Suprapubic skin (tissue), 4 donors: ENCODE data around the gene CNTF. TPM values are rescaled to one million over a fixed set of nuclear protein-coding genes. Genes with fewer than 3 reads are reported as not detected.

Source experiments
- DNase-seq, 2 donors: peaks; one replicate each; pipeline ENCODE4 v3.0.0-alpha.2; 2019; ENCODE audit warnings: low spot score in 2 of 2
- H3K27ac ChIP-seq: fragments of 200-600 bp; sonication (generic); one replicate; pipeline ENCODE4 v1.5.1; 2019
- H3K27me3 ChIP-seq: fragments of 200-600 bp; sonication (generic); one replicate; pipeline ENCODE4 v1.5.1; 2019
- H3K36me3 ChIP-seq: fragments of 200-600 bp; sonication (generic); one replicate; pipeline ENCODE4 v1.5.1; 2019
- H3K4me1 ChIP-seq: fragments of 200-600 bp; sonication (generic); one replicate; pipeline ENCODE4 v1.5.1; 2019
- H3K4me3 ChIP-seq: fragments of 200-600 bp; sonication (generic); one replicate; pipeline ENCODE4 v1.5.1; 2019; ENCODE audit warnings: mild to moderate bottlenecking
- H3K9me3 ChIP-seq: fragments of 200-600 bp; sonication (generic); one replicate; pipeline ENCODE4 v1.5.1; 2019
- EP300 ChIP-seq: sonication (generic); formaldehyde crosslinking; IDR thresholded peaks from one replicate; pipeline ENCODE4 v1.6.1; 2017; ENCODE audit warnings: antibody characterized with exemption
- POLR2A ChIP-seq, 2 donors: fragments of 450-650 bp; IDR thresholded peaks; one replicate each; pipeline ENCODE4 v1.6.1; 2017; ENCODE audit warnings: antibody characterized with exemption in 2 of 2, mild to moderate bottlenecking in 2 of 2, moderate library complexity in 2 of 2
- POLR2AphosphoS5 ChIP-seq, 3 donors: sonication (generic); formaldehyde crosslinking; IDR thresholded peaks; one replicate each; pipeline ENCODE4 v1.6.1; 2017; ENCODE audit warnings: antibody characterized with exemption in 3 of 3
- WGBS: methylation state at CpG from one replicate; pipeline ENCODE4 v1.1.5; 2018; 5-methylcytosine and 5-hydroxymethylcytosine counted together
- total RNA-seq, 4 donors: library from RNA; depleted of rRNA; stranded (reverse); fragments of >200 nt; gene quantifications; one replicate each; pipeline ENCODE4 v1.1.0, GENCODE V29; 2016
- TF ChIP-seq, protein P1 (sequence below), 2 donors: fragments of 200-600 bp in 1 of 2; fragments of 450-650 bp in 1 of 2; sonication (generic) in 1 of 2; IDR thresholded peaks; one replicate each; pipeline ENCODE4 v1.5.1; 2016 to 2019; ENCODE audit warnings: antibody characterized with exemption in 2 of 2, mild to moderate bottlenecking in 1 of 2, moderate library complexity in 1 of 2

CNTF gene
- total RNA-seq, 4 donors from 2014 or later, result 2.8 to 3.6 (median 3.3) TPM

DNA sequence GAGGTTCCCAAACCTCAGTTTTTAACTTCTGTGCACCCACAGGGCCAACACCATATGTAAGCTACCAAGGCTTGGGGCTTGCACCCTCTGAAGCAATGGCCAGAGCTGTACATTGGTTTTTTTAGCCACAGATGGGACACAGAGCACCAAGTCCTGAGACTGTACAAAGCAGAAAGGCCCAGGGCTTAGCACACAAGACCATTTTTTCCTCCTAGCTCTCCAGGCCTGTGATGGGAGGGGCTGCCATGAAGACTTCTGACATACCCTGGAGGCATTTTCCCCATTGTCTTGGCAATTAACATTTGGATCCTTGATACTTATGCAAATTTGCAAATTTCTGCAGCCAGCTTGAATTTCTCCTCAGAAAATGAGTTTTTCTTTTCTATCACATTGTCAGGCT, 23.4 kb downstream of the CNTF start:
- TF ChIP-seq POLR2AphosphoS5 (IDR thresholded peaks at IDR 0.05), result no peak
- TF ChIP-seq, protein P1, sequence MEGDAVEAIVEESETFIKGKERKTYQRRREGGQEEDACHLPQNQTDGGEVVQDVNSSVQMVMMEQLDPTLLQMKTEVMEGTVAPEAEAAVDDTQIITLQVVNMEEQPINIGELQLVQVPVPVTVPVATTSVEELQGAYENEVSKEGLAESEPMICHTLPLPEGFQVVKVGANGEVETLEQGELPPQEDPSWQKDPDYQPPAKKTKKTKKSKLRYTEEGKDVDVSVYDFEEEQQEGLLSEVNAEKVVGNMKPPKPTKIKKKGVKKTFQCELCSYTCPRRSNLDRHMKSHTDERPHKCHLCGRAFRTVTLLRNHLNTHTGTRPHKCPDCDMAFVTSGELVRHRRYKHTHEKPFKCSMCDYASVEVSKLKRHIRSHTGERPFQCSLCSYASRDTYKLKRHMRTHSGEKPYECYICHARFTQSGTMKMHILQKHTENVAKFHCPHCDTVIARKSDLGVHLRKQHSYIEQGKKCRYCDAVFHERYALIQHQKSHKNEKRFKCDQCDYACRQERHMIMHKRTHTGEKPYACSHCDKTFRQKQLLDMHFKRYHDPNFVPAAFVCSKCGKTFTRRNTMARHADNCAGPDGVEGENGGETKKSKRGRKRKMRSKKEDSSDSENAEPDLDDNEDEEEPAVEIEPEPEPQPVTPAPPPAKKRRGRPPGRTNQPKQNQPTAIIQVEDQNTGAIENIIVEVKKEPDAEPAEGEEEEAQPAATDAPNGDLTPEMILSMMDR (IDR thresholded peaks at IDR 0.05), result no peak
- TF ChIP-seq EP300, result no peak
- no peak for TF ChIP-seq POLR2A (IDR thresholded peaks at IDR 0.05)
- DNase-seq, result no peak
- Histone ChIP-seq H3K36me3 (no peaks in the 10 kb centered on the region), H3K4me3 (no peak overlapping the region), H3K4me1 (peaks cover 2% of the 10 kb centered on the region), H3K9me3 (no peaks in the 10 kb centered on the region), H3K27ac (no peak overlapping the region), H3K27me3 (no peaks in the 10 kb centered on the region)

DNA sequence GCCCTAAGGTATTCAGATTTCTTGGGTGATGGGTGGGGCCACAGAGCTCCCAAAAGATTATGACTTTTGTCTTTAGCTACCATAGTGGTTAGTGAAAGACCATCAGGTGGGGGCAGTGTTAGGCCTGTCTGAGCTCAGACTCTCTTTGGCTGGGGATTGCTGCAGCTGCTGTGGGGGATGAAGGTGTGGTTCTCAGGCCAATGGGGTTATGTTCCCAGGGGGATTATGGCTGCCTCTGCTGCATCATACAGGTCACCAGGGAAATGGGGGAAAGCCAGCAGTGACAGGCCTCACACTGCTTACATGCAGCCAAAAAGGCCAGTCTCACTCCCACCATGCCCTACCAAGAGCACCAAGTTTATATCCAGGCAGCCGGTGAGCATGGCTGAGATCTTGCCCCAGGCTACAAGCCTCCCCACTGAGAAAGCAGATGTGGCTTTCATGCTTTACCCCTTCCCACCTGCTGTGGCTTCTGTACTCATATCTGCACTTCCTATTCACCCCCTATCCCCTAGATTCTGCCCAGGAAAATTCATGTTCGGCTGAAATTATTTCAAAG, 24.8 kb downstream of the CNTF start:
- WGBS, result 82% methylated on average over 2 of the region's 2 CpGs
- H3K4me1 ChIP-seq, result no peaks in the 10 kb centered on the region
- no peaks in the 10 kb centered on the region for H3K9me3 ChIP-seq
- H3K27ac ChIP-seq, result no peak overlapping the region
- H3K27me3 ChIP-seq, result no peaks in the 10 kb centered on the region
- no peak for TF ChIP-seq EP300
- TF ChIP-seq, protein P1 (IDR thresholded peaks at IDR 0.05), result no peak
- no peak for TF ChIP-seq POLR2A (IDR thresholded peaks at IDR 0.05)
- TF ChIP-seq POLR2AphosphoS5 (IDR thresholded peaks at IDR 0.05), result no peak
- H3K4me3 ChIP-seq, result no peak overlapping the region
- H3K36me3 ChIP-seq, result no peaks in the 10 kb centered on the region
- DNase-seq, result no peak

DNA sequence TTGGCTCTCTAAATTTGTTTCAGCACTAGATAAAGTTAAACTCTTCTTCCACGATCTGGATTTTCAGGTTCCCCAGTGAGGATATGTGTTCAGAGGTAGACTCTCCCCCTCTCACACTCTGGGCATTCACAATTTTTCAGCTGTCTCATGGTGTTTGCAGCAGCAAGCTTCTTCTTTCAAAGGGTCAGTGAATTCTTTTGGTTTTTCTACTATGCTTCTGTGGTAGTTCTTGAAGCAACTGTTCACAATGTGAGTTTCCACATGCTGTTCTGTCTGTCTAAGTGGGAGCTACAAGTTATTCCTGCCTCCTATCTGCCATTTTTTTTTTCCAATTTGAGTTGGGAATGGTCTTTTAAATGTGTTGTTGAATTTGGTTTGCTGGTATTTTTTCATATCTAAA, 25.4 kb downstream of the CNTF start:
- no peak for DNase-seq
- H3K27me3 ChIP-seq, result no peaks in the 10 kb centered on the region
- 72% methylated on average over 1 of the region's 1 CpG for WGBS
- H3K4me3 ChIP-seq, result no peak overlapping the region
- no peaks in the 10 kb centered on the region for H3K36me3 ChIP-seq
- no peaks in the 10 kb centered on the region for H3K4me1 ChIP-seq
- no peaks in the 10 kb centered on the region for H3K9me3 ChIP-seq
- TF ChIP-seq, protein P1 (IDR thresholded peaks at IDR 0.05), result no peak
- TF ChIP-seq POLR2A (IDR thresholded peaks at IDR 0.05) (no peak), EP300 (no peak), POLR2AphosphoS5 (IDR thresholded peaks at IDR 0.05) (no peak)
- H3K27ac ChIP-seq, result no peak overlapping the region

DNA sequence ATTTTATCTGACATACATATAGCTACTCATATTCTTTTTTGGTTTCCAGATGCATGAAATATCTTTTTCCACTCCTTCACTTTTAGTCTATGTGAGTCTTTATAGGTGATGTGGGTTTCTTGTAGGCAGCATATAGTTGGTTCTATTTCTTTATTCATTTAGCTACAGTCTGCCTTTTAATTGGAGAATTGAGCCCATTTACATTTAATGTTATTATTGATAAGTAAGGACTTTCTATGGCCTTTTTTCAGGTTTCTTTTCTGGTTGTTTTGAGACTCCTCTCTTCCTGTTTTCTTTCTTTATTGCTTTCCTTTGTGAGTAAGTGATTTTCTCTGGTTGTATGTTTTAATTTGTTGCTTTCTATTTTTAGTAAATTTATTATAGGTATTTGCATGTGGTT, 27.2 kb downstream of the CNTF start:
- no peaks in the 10 kb centered on the region for H3K27me3 ChIP-seq
- no peaks in the 10 kb centered on the region for H3K36me3 ChIP-seq
- no peaks in the 10 kb centered on the region for H3K9me3 ChIP-seq
- TF ChIP-seq, protein P1 (IDR thresholded peaks at IDR 0.05), result no peak
- no peak for TF ChIP-seq EP300
- TF ChIP-seq POLR2AphosphoS5 (IDR thresholded peaks at IDR 0.05), result no peak
- no peak for TF ChIP-seq POLR2A (IDR thresholded peaks at IDR 0.05)
- H3K27ac ChIP-seq, result no peak overlapping the region
- H3K4me1 ChIP-seq, result peaks cover 5% of the 10 kb centered on the region
- no peak for DNase-seq
- H3K4me3 ChIP-seq, result no peak overlapping the region

DNA sequence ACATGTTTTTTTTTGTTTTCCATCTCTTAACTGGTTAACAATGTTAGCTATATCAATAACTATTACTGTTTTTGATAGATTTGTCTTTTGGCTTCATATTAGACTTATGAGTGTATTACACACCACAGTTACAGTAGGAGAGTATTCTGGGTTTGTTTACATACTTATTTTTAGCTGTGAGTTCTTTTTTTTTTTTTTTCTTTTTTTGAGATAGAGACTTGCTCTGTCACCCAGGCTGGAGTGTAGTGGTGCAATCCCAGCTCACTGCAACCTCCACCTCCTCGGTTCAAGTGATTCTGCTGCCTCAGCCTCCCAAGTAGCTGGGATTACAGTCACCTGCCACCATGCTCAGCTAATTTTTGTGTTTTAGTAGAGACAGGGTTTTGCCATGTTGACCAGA, 28.0 kb downstream of the CNTF start:
- TF ChIP-seq, protein P1 (IDR thresholded peaks at IDR 0.05), result no peak
- TF ChIP-seq EP300 (no peak), POLR2A (IDR thresholded peaks at IDR 0.05) (no peak), POLR2AphosphoS5 (IDR thresholded peaks at IDR 0.05) (no peak)
- no peak overlapping the region for H3K4me3 ChIP-seq
- no peak overlapping the region for H3K27ac ChIP-seq
- no peaks in the 10 kb centered on the region for H3K27me3 ChIP-seq
- no peaks in the 10 kb centered on the region for H3K36me3 ChIP-seq
- H3K4me1 ChIP-seq, result peaks cover 5% of the 10 kb centered on the region
- H3K9me3 ChIP-seq, result no peaks in the 10 kb centered on the region
- WGBS, result 100% methylated on average over 1 of the region's 1 CpG
- DNase-seq, result no peak
